ENCODE data around the gene NEK10.
"Not testable (repeated sequence)": the region's sequence is repeated elsewhere in the genome, so short reads cannot be mapped to it uniquely, and the experiment has no call there.

The NEK10 gene

GRCh38 chr3:27368831-27369607 lies at the start of gene NEK10:
NEK10 (minus strand) TSS chr3:27369383; CDS start chr3:27352882, 16,501 bp downstream.
- peak; percentile 53 for FAIRE-seq

- FAIRE-seq: no peak
Observed at GRCh38 chr3:27415202-27415601, 46.0 kb upstream of the NEK10 start.

- peak; percentile 45 for FAIRE-seq
Observed at GRCh38 chr3:27392950-27393679, 23.9 kb upstream of the NEK10 start.

GRCh38 chr3:27392414-27392813 lies 23.2 kb upstream of the NEK10 start:
- not testable (repeated sequence) for FAIRE-seq

GRCh38 chr3:27391796-27392195 lies 22.6 kb upstream of the NEK10 start:
- FAIRE-seq: no peak

- FAIRE-seq: no peak
Observed at GRCh38 chr3:27387625-27388024, 18.4 kb upstream of the NEK10 start.

GRCh38 chr3:27385504-27385903 lies 16.3 kb upstream of the NEK10 start:
- FAIRE-seq: no peak

GRCh38 chr3:27384191-27384590 lies 15.0 kb upstream of the NEK10 start:
- no peak for FAIRE-seq

GRCh38 chr3:27380433-27381357 lies 11.5 kb upstream of the NEK10 start:
- FAIRE-seq: no peak

- FAIRE-seq: no peak
Observed at GRCh38 chr3:27378331-27378730, 9.1 kb upstream of the NEK10 start.

GRCh38 chr3:27376109-27376772 lies 7.1 kb upstream of the NEK10 start:
- peak; percentile 15 for FAIRE-seq

GRCh38 chr3:27366062-27366591 lies 3.1 kb downstream of the NEK10 start:
- FAIRE-seq: no peak

GRCh38 chr3:27360113-27361078 lies 8.8 kb downstream of the NEK10 start:
- FAIRE-seq: no peak

GRCh38 chr3:27358372-27358771 lies 10.8 kb downstream of the NEK10 start:
- no peak for FAIRE-seq

GRCh38 chr3:27357665-27358258 lies 11.4 kb downstream of the NEK10 start:
- no peak for FAIRE-seq

GRCh38 chr3:27356976-27357375 lies 12.2 kb downstream of the NEK10 start:
- no peak for FAIRE-seq

- no peak for FAIRE-seq
Observed at GRCh38 chr3:27354588-27355203, 14.5 kb downstream of the NEK10 start.

- FAIRE-seq: no peak
Observed at GRCh38 chr3:27354161-27354560, 15.0 kb downstream of the NEK10 start.

- FAIRE-seq: no peak
Observed at GRCh38 chr3:27353221-27353620, 16.0 kb downstream of the NEK10 start.

- no peak for FAIRE-seq
Observed at GRCh38 chr3:27352047-27352446, 17.1 kb downstream of the NEK10 start.
